ENCODE measurements around the gene WDR12. TPM values are rescaled to one million over a fixed set of nuclear protein-coding genes. Genes with fewer than 3 reads are reported as not detected.
A peak's percentile ranks its signal among the peaks of the same experiment; 100 is the strongest.
"Not testable (repeated sequence)": the region's sequence is repeated elsewhere in the genome, so short reads cannot be mapped to it uniquely, and the experiment has no call there.

Gene WDR12
- total and polyA plus RNA-seq, 2 of the 4 experiments (the other 2 are of a cell fraction) = 8.6 to 17.0 TPM

DNA sequence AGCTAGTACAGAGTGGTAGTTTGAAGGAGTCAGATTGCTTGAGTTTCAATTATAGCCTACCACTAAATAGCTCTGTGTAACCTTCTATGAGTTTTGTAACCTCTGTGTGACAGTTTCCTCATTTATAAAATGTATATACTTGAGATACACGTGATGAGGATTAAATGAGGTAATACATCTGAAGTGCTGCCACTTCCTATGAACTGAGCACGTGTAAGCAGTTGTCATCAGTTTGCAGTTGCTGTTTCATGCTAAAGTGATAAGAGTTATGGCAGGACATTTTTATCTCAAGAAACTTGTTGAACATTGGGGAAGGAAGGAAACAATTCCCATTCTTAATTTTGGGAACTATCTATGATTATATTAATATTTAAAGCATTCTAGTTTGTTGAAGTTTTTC is 39.1 kb upstream of the WDR12 start:
- no peak overlapping the region for H2BK120ac ChIP-seq (ENCODE audit: low read depth, low read length)
- H3K18ac ChIP-seq (ENCODE audit: low read depth, low read length) = no peak overlapping the region
- no peak overlapping the region for H3K4me3 ChIP-seq (ENCODE audit: insufficient read depth, low read depth, low read length)
- no peak overlapping the region for H3K4me2 ChIP-seq (ENCODE audit: low read depth, low read length)
- no peak overlapping the region for H2AK9ac ChIP-seq (replicated peaks; ENCODE audit: low read depth, low read length, poor library complexity)
- intact Hi-C loops (cut with micrococcal nuclease) (no loop called here), dilution Hi-C loops (cut with HindIII; ENCODE audit: low sequenced_read_pairs, unreplicated experiment) (no loop called here), in situ Hi-C loops (cut with MboI; ENCODE audit: low sequenced_read_pairs) (no loop called here)
- no peak overlapping the region for H2AFZ ChIP-seq (replicated peaks; ENCODE audit: low read length, poor library complexity)
- H3K23ac ChIP-seq (ENCODE audit: low read depth, low read length) = no peak overlapping the region
- BruUV-seq (replicated peaks) = no TSS peak
- no peaks in the 10 kb centered on the region for H3K9me1 ChIP-seq (ENCODE audit: insufficient read depth, low read length)
- ChIA-PET POLR2A (ENCODE audit: unreplicated experiment) (no interaction called here), CTCF (interaction anchor here (1.1 kb wide), 1 partner anchor 10 kb away, joined by 3 read pairs; no protein-coding TSS in a partner anchor)
- TF ChIP-seq BHLHE40 (IDR thresholded peaks at IDR 0.05; ENCODE audit: low read depth, low read length) (peak; percentile 77), MAZ (IDR thresholded peaks at IDR 0.05; ENCODE audit: borderline replicate concordance, low read depth, low read length) (no peak)
- H2BK15ac ChIP-seq (ENCODE audit: low read depth, low read length) = no peak overlapping the region
- no peak overlapping the region for H2AK5ac ChIP-seq (ENCODE audit: low read depth, low read length)
- no peaks in the 10 kb centered on the region for H3K79me1 ChIP-seq (ENCODE audit: low read depth in 1 of 2, low read length in 2 of 2)
- H2BK5ac ChIP-seq (ENCODE audit: low read depth, low read length, poor library complexity, severe bottlenecking) = no peak overlapping the region
- H3K4ac ChIP-seq (ENCODE audit: low read depth, low read length) = no peak overlapping the region
- H3K14ac ChIP-seq (replicated peaks; ENCODE audit: low read depth, low read length) = no peak overlapping the region
- peaks cover 3% of the 10 kb centered on the region; the same call in 1 of the 2 replicates for H3K9me3 ChIP-seq (ENCODE audit: control insufficient read depth, insufficient read depth, low read length)
- no peak overlapping the region for H4K5ac ChIP-seq (ENCODE audit: low read depth, low read length)
- H2BK20ac ChIP-seq (ENCODE audit: low read depth, low read length) = no peak overlapping the region
- H3K36me3 ChIP-seq (ENCODE audit: control insufficient read depth, insufficient read depth, low read length) = no peaks in the 10 kb centered on the region
- ATAC-seq (ENCODE audit: low read depth) (no peak), DNase-seq (peak; percentile 43)
- H3K27me3 ChIP-seq (ENCODE audit: control insufficient read depth, insufficient read depth, low read length) = no peaks in the 10 kb centered on the region
- H3K56ac ChIP-seq (ENCODE audit: extremely low read depth, insufficient read depth, low read length) = no peak overlapping the region
- no peak overlapping the region for H3K27ac ChIP-seq (ENCODE audit: insufficient read depth, low read length)
- no CpG with 5 or more reads among the region's 2 CpGs for WGBS, 2 experiments (ENCODE audit: extremely low coverage in 2 of 2, insufficient read length in 1 of 2)
- no peak overlapping the region for H3K9ac ChIP-seq (ENCODE audit: low read depth, low read length)
- no peaks in the 10 kb centered on the region for H3K4me1 ChIP-seq (ENCODE audit: control insufficient read depth, insufficient read depth, low read length)
- no peak overlapping the region for H4K91ac ChIP-seq (ENCODE audit: insufficient read depth, low read depth, low read length)
- H4K20me1 ChIP-seq (ENCODE audit: insufficient read depth, low read length) = no peaks in the 10 kb centered on the region
- no peak overlapping the region for H4K8ac ChIP-seq (ENCODE audit: low read depth in 2 of 2, low read length in 2 of 2)

DNA sequence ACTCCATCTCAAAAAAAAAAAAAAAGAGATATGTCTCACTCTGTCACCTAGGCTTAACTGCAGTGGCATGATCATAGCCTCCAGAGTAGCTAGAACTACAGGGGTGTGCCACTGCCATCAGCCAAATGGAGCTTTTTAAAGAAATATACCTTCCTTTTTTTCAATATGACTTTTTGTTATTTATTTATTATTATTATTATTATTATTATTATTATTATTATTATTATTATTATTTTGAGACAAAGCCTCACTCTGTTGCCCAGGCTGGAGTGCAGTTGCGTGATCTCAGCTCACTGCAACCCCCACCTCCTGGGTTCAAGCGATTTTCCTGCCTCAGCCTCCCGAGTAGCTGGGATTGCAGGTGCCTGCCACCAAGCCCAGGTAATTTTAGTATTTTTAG is 37.9 kb upstream of the WDR12 start:
- H3K27ac ChIP-seq (ENCODE audit: insufficient read depth, low read length); BruUV-seq (replicated peaks); ATAC-seq (ENCODE audit: low read depth); H2AFZ ChIP-seq (replicated peaks; ENCODE audit: low read length, poor library complexity); H3K9me1 ChIP-seq (ENCODE audit: insufficient read depth, low read length); CTCF ChIA-PET; H3K18ac ChIP-seq (ENCODE audit: low read depth, low read length); H3K23ac ChIP-seq (ENCODE audit: low read depth, low read length); H3K4ac ChIP-seq (ENCODE audit: low read depth, low read length); H2BK15ac ChIP-seq (ENCODE audit: low read depth, low read length); intact Hi-C loops (cut with micrococcal nuclease); H4K20me1 ChIP-seq (ENCODE audit: insufficient read depth, low read length); H3K4me3 ChIP-seq (ENCODE audit: insufficient read depth, low read depth, low read length); dilution Hi-C loops (cut with HindIII; ENCODE audit: low sequenced_read_pairs, unreplicated experiment); H4K8ac ChIP-seq (ENCODE audit: low read depth in 2 of 2, low read length in 2 of 2); H3K36me3 ChIP-seq (ENCODE audit: control insufficient read depth, insufficient read depth, low read length); H2BK5ac ChIP-seq (ENCODE audit: low read depth, low read length, poor library complexity, severe bottlenecking); H3K79me1 ChIP-seq (ENCODE audit: low read depth in 1 of 2, low read length in 2 of 2); H3K27me3 ChIP-seq (ENCODE audit: control insufficient read depth, insufficient read depth, low read length); H4K5ac ChIP-seq (ENCODE audit: low read depth, low read length); H3K9me3 ChIP-seq (ENCODE audit: control insufficient read depth, insufficient read depth, low read length); H2AK9ac ChIP-seq (replicated peaks; ENCODE audit: low read depth, low read length, poor library complexity); H3K14ac ChIP-seq (replicated peaks; ENCODE audit: low read depth, low read length); H3K9ac ChIP-seq (ENCODE audit: low read depth, low read length); H4K91ac ChIP-seq (ENCODE audit: insufficient read depth, low read depth, low read length); H3K56ac ChIP-seq (ENCODE audit: extremely low read depth, insufficient read depth, low read length); H3K4me2 ChIP-seq (ENCODE audit: low read depth, low read length); POLR2A ChIA-PET (ENCODE audit: unreplicated experiment); H3K4me1 ChIP-seq (ENCODE audit: control insufficient read depth, insufficient read depth, low read length); H2BK120ac ChIP-seq (ENCODE audit: low read depth, low read length); H2BK20ac ChIP-seq (ENCODE audit: low read depth, low read length); DNase-seq; in situ Hi-C loops (cut with MboI; ENCODE audit: low sequenced_read_pairs); H2AK5ac ChIP-seq (ENCODE audit: low read depth, low read length): not testable (repeated sequence)
- no CpG with 5 or more reads among the region's 3 CpGs for WGBS, 2 experiments (ENCODE audit: extremely low coverage in 2 of 2, insufficient read length in 1 of 2)
